Liver (tissue), 3 donors: ENCODE results near the gene KIF21B.

Source experiments
- EGR1 ChIP-seq, 2 donors: IDR thresholded peaks; 2 replicates each; pipeline ENCODE4 v1.6.1; 2016 to 2018; ENCODE audit warnings: antibody characterized with exemption in 2 of 2, low read depth in 2 of 2
- JUND ChIP-seq, 2 donors: IDR thresholded peaks; 2 replicates each; pipeline ENCODE4 v1.6.1; 2016; ENCODE audit warnings: antibody characterized with exemption in 2 of 2
- NR2F2 ChIP-seq: IDR thresholded peaks from 2 replicates; pipeline ENCODE4 v1.6.1; 2016; ENCODE audit warnings: antibody characterized with exemption
- RAD21 ChIP-seq, 2 donors: IDR thresholded peaks; 2 replicates each; pipeline ENCODE4 v1.6.1; 2016; ENCODE audit warnings: antibody characterized with exemption in 2 of 2, mild to moderate bottlenecking in 2 of 2
- RXRA ChIP-seq, 2 donors: IDR thresholded peaks; 2 replicates each; pipeline ENCODE4 v1.6.1; 2017 to 2018; ENCODE audit warnings: antibody characterized with exemption in 2 of 2, mild to moderate bottlenecking in 1 of 2
- TAF1 ChIP-seq: conservative IDR thresholded peaks from 2 replicates; pipeline ENCODE4 v1.6.1; 2016; ENCODE audit warnings: antibody characterized with exemption, mild to moderate bottlenecking
- TF ChIP-seq, protein P1 (sequence below): fragments of 150-350 bp; IDR thresholded peaks from 2 replicates; pipeline ENCODE4 v1.5.1; 2017; ENCODE audit warnings: improper control_type of control experiment, low read depth, low read length; ENCODE audit not compliant: missing input control
- TF ChIP-seq, protein P2 (sequence below): IDR thresholded peaks from 2 replicates; pipeline ENCODE4 v1.6.1; 2016; ENCODE audit warnings: antibody characterized with exemption
- TF ChIP-seq, protein P3 (sequence below): IDR thresholded peaks from 2 replicates; pipeline ENCODE4 v1.6.1; 2016; ENCODE audit warnings: antibody characterized with exemption
- donor health status: healthy.
- donor health status: healthy.

DNA sequence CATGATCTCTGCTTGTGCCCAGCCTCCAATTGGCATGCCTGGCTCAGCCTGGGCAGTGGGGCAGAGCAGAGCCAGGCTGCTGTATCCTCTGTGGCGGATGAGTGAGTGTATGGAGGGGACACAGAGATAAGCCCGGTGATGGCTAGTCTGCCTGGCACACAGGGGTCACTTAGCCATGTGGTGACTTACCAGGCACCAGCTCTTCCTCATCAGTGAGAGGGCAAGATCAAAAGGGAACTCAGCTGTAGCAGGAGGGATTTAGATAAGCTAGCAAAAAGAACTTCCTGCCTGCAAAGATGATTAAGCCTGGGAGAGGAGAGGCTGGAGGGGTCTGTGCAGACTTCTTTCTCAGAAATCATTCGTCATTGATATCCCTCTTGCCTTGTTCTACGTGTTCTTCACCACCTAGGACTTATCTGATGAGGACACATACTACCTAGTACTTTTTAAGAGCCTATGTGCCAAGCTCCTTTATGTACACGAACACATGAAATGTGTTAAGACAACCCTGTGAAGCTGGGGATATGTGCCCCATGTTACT, 7.9 kb downstream of the KIF21B start:
- TF ChIP-seq EGR1 (IDR thresholded peaks at IDR 0.05; ENCODE audit: low read depth in 2 of 2): no peak
- TF ChIP-seq TAF1: no peak
- no peak for TF ChIP-seq RXRA (IDR thresholded peaks at IDR 0.05)
- TF ChIP-seq, protein P1, sequence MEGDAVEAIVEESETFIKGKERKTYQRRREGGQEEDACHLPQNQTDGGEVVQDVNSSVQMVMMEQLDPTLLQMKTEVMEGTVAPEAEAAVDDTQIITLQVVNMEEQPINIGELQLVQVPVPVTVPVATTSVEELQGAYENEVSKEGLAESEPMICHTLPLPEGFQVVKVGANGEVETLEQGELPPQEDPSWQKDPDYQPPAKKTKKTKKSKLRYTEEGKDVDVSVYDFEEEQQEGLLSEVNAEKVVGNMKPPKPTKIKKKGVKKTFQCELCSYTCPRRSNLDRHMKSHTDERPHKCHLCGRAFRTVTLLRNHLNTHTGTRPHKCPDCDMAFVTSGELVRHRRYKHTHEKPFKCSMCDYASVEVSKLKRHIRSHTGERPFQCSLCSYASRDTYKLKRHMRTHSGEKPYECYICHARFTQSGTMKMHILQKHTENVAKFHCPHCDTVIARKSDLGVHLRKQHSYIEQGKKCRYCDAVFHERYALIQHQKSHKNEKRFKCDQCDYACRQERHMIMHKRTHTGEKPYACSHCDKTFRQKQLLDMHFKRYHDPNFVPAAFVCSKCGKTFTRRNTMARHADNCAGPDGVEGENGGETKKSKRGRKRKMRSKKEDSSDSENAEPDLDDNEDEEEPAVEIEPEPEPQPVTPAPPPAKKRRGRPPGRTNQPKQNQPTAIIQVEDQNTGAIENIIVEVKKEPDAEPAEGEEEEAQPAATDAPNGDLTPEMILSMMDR: no peak
- TF ChIP-seq, protein P2, sequence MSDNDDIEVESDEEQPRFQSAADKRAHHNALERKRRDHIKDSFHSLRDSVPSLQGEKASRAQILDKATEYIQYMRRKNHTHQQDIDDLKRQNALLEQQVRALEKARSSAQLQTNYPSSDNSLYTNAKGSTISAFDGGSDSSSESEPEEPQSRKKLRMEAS: no peak
- no peak for TF ChIP-seq NR2F2
- no peak for TF ChIP-seq RAD21 (IDR thresholded peaks at IDR 0.05)
- no peak for TF ChIP-seq JUND (IDR thresholded peaks at IDR 0.05)
- TF ChIP-seq, protein P3, sequence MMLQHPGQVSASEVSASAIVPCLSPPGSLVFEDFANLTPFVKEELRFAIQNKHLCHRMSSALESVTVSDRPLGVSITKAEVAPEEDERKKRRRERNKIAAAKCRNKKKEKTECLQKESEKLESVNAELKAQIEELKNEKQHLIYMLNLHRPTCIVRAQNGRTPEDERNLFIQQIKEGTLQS: no peak
